ENCODE measurements around the gene TRIM4.
"Not testable (repeated sequence)": the region's sequence is repeated elsewhere in the genome, so short reads cannot be mapped to it uniquely, and the experiment has no call there.

The TRIM4 gene

DNA sequence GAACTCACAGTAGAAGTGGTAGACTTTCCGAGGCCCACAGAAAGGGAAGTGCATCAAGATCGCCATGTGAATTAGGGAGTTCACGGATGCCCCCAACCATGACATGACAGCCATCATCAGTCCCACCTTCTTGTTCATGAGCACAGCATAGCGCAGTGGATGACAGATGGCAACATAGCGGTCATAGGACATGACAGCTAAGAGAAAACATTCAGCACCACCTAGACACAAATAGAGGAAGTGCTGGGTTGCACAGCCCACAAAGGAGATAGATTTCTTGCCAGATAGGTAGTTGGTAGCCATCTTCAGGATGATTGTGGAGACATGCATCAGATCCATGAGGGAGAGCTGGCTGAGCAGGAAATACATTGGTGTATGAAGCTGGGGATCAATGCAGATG is 42.8 kb downstream of the TRIM4 start:
- TF ChIP-seq ARNTL (CRISPR knock-in tag; IDR thresholded peaks at IDR 0.05; ENCODE audit: borderline replicate concordance, low read depth), result no peak
- TF ChIP-seq ZNF70 (CRISPR knock-in tag; IDR thresholded peaks at IDR 0.05), result no peak
- TF ChIP-seq ZC3H10 (CRISPR knock-in tag; IDR thresholded peaks at IDR 0.05), result no peak
- TF ChIP-seq, protein P1, sequence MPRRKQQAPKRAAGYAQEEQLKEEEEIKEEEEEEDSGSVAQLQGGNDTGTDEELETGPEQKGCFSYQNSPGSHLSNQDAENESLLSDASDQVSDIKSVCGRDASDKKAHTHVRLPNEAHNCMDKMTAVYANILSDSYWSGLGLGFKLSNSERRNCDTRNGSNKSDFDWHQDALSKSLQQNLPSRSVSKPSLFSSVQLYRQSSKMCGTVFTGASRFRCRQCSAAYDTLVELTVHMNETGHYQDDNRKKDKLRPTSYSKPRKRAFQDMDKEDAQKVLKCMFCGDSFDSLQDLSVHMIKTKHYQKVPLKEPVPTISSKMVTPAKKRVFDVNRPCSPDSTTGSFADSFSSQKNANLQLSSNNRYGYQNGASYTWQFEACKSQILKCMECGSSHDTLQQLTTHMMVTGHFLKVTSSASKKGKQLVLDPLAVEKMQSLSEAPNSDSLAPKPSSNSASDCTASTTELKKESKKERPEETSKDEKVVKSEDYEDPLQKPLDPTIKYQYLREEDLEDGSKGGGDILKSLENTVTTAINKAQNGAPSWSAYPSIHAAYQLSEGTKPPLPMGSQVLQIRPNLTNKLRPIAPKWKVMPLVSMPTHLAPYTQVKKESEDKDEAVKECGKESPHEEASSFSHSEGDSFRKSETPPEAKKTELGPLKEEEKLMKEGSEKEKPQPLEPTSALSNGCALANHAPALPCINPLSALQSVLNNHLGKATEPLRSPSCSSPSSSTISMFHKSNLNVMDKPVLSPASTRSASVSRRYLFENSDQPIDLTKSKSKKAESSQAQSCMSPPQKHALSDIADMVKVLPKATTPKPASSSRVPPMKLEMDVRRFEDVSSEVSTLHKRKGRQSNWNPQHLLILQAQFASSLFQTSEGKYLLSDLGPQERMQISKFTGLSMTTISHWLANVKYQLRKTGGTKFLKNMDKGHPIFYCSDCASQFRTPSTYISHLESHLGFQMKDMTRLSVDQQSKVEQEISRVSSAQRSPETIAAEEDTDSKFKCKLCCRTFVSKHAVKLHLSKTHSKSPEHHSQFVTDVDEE (CRISPR knock-in tag; IDR thresholded peaks at IDR 0.05), result no peak
- no peak for TF ChIP-seq TOX (CRISPR knock-in tag; IDR thresholded peaks at IDR 0.05; ENCODE audit: borderline replicate concordance)
- no peak for TF ChIP-seq CSDC2 (CRISPR knock-in tag; IDR thresholded peaks at IDR 0.05)
- TF ChIP-seq ZFP3 (CRISPR knock-in tag; IDR thresholded peaks at IDR 0.05), result no peak
- TF ChIP-seq OSR1 (CRISPR knock-in tag; IDR thresholded peaks at IDR 0.05), result no peak
- TF ChIP-seq PPARA (CRISPR knock-in tag; IDR thresholded peaks at IDR 0.05; ENCODE audit: borderline replicate concordance), result no peak
- TF ChIP-seq, protein P2, sequence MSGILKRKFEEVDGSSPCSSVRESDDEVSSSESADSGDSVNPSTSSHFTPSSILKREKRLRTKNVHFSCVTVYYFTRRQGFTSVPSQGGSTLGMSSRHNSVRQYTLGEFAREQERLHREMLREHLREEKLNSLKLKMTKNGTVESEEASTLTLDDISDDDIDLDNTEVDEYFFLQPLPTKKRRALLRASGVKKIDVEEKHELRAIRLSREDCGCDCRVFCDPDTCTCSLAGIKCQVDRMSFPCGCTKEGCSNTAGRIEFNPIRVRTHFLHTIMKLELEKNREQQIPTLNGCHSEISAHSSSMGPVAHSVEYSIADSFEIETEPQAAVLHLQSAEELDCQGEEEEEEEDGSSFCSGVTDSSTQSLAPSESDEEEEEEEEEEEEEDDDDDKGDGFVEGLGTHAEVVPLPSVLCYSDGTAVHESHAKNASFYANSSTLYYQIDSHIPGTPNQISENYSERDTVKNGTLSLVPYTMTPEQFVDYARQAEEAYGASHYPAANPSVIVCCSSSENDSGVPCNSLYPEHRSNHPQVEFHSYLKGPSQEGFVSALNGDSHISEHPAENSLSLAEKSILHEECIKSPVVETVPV (CRISPR knock-in tag; IDR thresholded peaks at IDR 0.05), result no peak
- no peak for TF ChIP-seq ZNF8 (CRISPR knock-in tag; IDR thresholded peaks at IDR 0.05)
- no peak for TF ChIP-seq TCF4 (CRISPR knock-in tag; IDR thresholded peaks at IDR 0.05; ENCODE audit: borderline replicate concordance)
- TF ChIP-seq ESRRG (CRISPR knock-in tag; IDR thresholded peaks at IDR 0.05), result no peak
- no peak for TF ChIP-seq RARB (CRISPR knock-in tag; IDR thresholded peaks at IDR 0.05)
- TF ChIP-seq GLIS3 (CRISPR knock-in tag; IDR thresholded peaks at IDR 0.05), result no peak
- no peak for TF ChIP-seq BACH2 (CRISPR knock-in tag; IDR thresholded peaks at IDR 0.05; ENCODE audit: borderline replicate concordance)
- TF ChIP-seq SNAI2 (CRISPR knock-in tag; IDR thresholded peaks at IDR 0.05), result no peak
- TF ChIP-seq, protein P3, sequence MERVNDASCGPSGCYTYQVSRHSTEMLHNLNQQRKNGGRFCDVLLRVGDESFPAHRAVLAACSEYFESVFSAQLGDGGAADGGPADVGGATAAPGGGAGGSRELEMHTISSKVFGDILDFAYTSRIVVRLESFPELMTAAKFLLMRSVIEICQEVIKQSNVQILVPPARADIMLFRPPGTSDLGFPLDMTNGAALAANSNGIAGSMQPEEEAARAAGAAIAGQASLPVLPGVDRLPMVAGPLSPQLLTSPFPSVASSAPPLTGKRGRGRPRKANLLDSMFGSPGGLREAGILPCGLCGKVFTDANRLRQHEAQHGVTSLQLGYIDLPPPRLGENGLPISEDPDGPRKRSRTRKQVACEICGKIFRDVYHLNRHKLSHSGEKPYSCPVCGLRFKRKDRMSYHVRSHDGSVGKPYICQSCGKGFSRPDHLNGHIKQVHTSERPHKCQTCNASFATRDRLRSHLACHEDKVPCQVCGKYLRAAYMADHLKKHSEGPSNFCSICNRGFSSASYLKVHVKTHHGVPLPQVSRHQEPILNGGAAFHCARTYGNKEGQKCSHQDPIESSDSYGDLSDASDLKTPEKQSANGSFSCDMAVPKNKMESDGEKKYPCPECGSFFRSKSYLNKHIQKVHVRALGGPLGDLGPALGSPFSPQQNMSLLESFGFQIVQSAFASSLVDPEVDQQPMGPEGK (CRISPR knock-in tag; IDR thresholded peaks at IDR 0.05; ENCODE audit: borderline replicate concordance), result no peak
- no peak for TF ChIP-seq ISL1 (CRISPR knock-in tag; IDR thresholded peaks at IDR 0.05)

DNA sequence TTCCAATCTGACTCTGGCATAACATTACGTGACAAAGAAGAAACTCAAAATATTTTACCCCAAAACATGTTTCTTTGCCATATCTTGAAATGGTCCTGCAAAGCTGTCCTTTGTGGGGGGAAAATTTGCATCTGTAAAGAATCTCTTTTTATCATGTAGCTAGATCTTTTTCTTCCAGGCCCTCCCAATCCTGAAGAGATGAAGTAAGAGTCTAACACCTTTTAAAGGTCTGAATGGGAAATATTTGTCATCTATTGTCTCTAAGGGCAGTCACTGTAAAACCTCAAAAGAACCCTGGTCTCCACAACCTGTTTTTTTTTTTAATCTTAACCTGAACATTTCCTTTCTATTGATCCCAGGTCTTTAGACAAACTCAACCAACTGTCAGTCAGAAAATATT is 51.1 kb downstream of the TRIM4 start:
- no peak for ATAC-seq

More for the DNA sequence above, 42.8 kb downstream of the TRIM4 start:
- no peak for ATAC-seq

DNA sequence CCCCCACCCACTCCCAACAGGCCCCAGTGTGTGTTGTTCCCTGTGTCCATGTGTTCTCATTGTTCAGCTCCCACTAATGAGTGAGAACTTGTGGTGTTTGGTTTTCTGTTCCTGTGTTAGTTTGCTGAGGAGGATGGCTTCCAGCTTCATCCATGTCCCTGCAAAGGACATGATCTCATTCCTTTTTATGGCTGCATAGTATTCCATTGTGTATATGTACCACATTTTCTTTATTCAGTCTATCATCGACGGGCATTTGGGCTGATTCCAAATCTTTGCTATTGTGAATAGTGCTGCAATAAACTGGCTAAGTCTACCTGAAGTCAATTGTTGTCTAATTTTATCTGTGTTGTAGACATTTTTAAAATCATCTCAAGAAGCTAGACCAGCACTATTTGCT is 51.9 kb downstream of the TRIM4 start:
- ATAC-seq, result not testable (repeated sequence)
- TF ChIP-seq ZNF8 (CRISPR knock-in tag; IDR thresholded peaks at IDR 0.05), result peak; percentile 28; the same call in 1 of the 2 replicates

More for the DNA sequence above, 51.1 kb downstream of the TRIM4 start:
- TF ChIP-seq, protein P1 (CRISPR knock-in tag; IDR thresholded peaks at IDR 0.05), result no peak
- no peak for TF ChIP-seq ZNF70 (CRISPR knock-in tag; IDR thresholded peaks at IDR 0.05)

DNA sequence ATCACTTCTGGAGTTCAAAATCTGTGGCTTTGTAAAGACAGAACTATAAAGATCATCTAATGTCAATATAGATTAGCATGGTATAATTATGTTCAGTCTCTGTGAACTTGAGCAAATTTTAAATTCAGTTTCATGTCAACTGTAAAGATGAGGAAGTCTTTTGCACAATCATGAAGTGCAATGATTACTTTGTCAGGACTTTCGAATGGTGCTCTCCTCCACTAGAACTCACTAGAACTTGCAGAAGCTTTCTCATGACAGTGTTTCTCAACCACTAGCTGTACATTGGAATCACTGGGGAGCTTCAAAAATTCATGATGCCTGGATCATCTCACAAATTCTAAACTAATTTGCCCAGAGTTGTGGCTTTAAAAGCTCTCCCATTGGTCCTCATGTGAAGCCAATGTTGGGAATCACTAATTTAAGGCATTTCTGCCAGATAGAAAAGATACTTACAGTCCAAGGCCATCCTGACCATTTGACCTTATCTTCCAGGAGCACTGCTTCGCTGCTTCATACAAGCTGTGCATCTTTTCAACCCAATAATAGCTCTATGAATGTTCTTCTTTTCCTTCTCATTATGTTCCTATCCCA is 55.4 kb downstream of the TRIM4 start:
- ATAC-seq, result no peak
- TF ChIP-seq ZFP30 (CRISPR knock-in tag; IDR thresholded peaks at IDR 0.05) (no peak), ESRRG (CRISPR knock-in tag; IDR thresholded peaks at IDR 0.05) (no peak), GLIS3 (CRISPR knock-in tag; IDR thresholded peaks at IDR 0.05) (no peak), ZNF565 (CRISPR knock-in tag; conservative IDR thresholded peaks at IDR 0.05; ENCODE audit: low read depth) (no peak), ZFP3 (CRISPR knock-in tag; IDR thresholded peaks at IDR 0.05) (no peak), PPARA (CRISPR knock-in tag; IDR thresholded peaks at IDR 0.05; ENCODE audit: borderline replicate concordance) (no peak), ISL1 (CRISPR knock-in tag; IDR thresholded peaks at IDR 0.05) (no peak), BACH2 (CRISPR knock-in tag; IDR thresholded peaks at IDR 0.05; ENCODE audit: borderline replicate concordance) (no peak), ARNTL (CRISPR knock-in tag; IDR thresholded peaks at IDR 0.05; ENCODE audit: borderline replicate concordance, low read depth) (no peak), OSR1 (CRISPR knock-in tag; IDR thresholded peaks at IDR 0.05) (no peak)
- TF ChIP-seq, protein P2 (CRISPR knock-in tag; IDR thresholded peaks at IDR 0.05), result no peak
- TF ChIP-seq, protein P4, sequence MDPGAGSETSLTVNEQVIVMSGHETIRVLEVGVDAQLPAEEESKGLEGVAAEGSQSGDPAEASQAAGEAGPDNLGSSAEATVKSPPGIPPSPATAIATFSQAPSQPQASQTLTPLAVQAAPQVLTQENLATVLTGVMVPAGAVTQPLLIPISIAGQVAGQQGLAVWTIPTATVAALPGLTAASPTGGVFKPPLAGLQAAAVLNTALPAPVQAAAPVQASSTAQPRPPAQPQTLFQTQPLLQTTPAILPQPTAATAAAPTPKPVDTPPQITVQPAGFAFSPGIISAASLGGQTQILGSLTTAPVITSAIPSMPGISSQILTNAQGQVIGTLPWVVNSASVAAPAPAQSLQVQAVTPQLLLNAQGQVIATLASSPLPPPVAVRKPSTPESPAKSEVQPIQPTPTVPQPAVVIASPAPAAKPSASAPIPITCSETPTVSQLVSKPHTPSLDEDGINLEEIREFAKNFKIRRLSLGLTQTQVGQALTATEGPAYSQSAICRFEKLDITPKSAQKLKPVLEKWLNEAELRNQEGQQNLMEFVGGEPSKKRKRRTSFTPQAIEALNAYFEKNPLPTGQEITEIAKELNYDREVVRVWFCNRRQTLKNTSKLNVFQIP (CRISPR knock-in tag; IDR thresholded peaks at IDR 0.05; ENCODE audit: borderline replicate concordance, low read depth), result no peak
